ENCODE measurements around the gene CLEC4A.
"Not testable (repeated sequence)": the region's sequence is repeated elsewhere in the genome, so short reads cannot be mapped to it uniquely, and the experiment has no call there.

- not testable (repeated sequence) for TF ChIP-seq CTCF, POLR2A (IDR thresholded peaks at IDR 0.05)
Observed at GRCh38 chr12:8172911-8173310, 49.5 kb downstream of the CLEC4A start.
